ENCODE data around the gene C11orf52.
"Not testable (repeated sequence)": the region's sequence is repeated elsewhere in the genome, so short reads cannot be mapped to it uniquely, and the experiment has no call there.

The C11orf52 gene

DNA sequence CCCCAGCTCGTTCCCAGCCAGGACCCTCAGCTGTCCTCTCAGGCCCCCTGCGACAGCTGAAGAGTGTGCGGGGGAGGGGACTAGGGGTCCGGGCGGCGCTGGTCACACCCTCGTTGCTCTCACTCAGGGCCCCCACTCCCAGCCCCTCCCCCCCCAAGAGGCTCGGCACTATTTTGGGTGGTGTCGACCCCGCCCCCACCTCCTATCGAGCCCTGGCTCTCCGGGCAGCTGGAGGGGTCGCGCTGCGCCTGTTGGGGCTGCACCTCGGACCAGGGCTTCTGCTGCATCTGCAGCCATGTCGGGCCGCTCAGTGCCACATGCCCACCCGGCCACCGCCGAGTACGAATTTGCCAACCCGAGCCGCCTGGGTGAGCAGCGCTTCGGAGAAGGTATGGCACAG lies 6.2 kb upstream of the C11orf52 start, which contains the start of gene HSPB2:
Gene HSPB2, plus strand, starts transcription at position 200 of the 400 bp plus-strand sequence. Its CDS starts 96 bp downstream, at position 296.
- FAIRE-seq = peak; percentile 44
- no peak for DNase-seq (ENCODE audit: low spot score)

DNA sequence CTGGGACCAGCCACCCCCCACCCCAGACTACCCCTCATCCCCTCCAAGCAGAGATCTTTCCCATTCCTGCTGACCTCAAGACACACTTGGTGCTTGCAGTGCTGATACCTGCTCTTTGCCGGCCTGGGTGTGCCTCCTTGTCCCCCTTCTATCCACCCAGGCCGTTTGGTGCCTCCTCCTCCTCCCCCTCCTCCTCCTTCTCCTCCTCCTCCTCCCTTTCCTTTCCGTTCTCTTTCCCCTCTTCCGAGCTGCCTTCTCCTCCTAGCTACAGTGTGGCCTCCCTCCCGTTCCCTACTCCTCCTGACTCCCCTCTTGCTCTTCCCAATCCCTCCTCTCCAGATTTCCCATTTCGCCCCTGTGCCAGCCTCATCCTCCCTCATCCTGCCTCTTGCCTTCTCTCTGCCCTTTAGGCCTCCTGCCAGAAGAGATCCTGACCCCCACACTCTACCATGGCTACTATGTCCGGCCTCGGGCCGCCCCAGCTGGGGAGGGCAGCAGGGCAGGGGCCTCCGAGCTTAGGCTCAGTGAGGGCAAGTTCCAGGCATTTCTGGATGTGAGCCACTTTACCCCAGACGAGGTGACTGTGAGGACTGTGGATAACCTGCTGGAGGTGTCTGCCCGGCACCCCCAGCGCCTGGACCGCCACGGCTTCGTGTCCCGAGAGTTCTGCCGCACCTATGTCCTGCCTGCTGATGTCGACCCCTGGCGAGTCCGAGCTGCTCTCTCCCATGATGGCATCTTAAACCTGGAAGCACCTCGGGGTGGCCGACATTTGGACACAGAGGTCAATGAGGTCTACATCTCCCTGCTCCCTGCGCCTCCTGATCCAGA lies 5.5 kb upstream of the C11orf52 start:
- FAIRE-seq = peak; percentile 91

DNA sequence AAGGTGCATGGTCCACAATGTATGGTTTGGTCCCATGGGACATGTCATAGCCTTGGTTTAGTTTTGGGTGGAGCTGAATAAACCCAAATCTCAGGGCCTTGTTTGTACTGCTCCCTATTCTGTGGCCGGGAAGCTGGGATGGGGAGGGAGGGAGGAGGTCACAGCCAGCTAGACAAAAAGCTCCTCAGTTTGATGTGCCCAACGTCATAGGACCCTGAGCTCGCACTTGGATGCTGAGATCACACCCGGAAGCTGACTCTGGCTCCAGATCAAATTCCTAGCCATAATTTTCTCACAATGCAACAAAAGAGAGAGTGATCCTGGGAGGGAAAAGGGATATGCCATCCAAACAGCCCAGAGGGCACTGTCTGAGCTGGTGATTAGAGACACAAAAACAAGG lies 4.7 kb upstream of the C11orf52 start:
- peak; percentile 73 for DNase-seq (ENCODE audit: low spot score)
- FAIRE-seq = peak; percentile 13

More for the DNA sequence above, 5.5 kb upstream of the C11orf52 start:
- no peak for DNase-seq (ENCODE audit: low spot score)

DNA sequence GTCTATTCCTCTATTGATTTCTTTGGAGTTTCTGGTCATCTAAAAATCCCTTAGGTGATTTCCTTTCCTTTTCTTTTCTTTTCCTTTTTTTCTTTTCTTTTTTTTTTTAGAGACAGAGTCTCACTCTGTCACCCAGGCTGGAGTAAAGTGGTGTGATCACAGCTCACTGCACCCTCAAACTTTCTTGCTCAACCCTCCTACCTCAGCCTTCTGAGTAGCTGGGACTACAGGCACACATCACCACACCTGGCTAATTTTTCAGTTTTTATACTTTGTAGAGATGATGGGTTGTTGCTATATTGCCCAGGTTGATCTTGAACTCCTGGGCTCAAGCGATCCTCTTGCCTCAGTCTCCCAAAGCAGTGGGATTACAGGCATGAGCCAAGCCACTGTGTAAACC lies 1.9 kb upstream of the C11orf52 start:
- FAIRE-seq = peak; percentile 52

DNA sequence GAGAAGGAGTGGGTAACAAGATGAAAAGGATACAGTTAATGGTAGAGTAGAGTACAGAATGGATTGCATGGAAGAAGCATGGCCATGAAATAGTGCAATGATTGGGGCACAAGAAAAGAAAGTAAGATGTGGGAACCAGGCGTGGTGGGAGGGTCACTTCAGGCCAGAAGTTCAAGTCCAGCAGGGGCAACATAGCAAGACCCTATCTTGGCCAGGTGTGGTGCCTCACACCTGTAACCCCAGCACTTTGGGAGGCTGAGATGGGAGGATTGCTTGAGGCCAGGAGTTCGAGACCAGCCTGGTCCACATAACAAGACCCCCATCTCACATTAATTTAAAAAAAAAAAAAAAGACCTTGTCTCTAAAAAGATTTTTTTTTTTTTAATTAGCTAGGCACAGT lies 1.4 kb upstream of the C11orf52 start:
- DNase-seq (ENCODE audit: low spot score) (no peak), FAIRE-seq (no peak)

More for the DNA sequence above, 1.9 kb upstream of the C11orf52 start:
- DNase-seq (ENCODE audit: low spot score) = no peak

DNA sequence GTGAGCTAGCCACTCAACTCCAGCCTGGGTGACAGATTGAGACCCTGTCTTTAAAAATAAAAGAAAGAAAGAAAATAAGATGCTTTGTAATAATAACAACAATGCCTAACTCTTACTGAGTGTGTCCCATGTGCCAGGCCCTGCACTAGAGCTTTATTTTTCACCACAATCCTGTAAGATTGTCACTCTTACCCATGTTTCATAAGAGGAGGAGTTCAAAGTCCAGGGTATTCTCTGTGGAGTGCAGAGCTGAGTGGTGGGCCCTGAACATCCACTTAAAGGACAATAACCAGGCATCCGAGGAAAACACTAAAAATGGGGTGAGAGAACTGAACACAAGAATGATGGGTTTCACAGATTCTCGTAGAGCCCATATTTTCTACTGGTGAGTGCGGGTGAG lies 925 bp upstream of the C11orf52 start:
- DNase-seq (ENCODE audit: low spot score) (no peak), FAIRE-seq (no peak)

DNA sequence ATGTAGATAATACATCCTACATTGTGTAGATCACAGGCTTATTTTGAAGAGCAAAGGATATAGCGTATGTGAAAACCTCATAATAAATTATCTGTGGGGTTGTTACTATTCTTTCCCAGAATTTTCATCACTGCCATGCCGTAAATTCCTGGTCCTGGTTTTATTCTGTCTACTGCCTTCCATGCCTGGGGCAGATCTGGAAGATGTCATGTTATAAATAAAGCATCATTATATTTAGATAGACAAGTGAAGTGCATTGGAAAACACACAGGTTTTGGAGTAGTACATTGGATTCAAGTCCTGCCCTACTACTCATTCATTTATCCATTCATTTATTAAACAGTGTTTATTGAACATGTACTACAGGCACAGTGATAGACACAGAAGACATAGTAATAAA lies 2.2 kb downstream of the C11orf52 start:
- FAIRE-seq = no peak
- no peak for DNase-seq (ENCODE audit: low spot score)

DNA sequence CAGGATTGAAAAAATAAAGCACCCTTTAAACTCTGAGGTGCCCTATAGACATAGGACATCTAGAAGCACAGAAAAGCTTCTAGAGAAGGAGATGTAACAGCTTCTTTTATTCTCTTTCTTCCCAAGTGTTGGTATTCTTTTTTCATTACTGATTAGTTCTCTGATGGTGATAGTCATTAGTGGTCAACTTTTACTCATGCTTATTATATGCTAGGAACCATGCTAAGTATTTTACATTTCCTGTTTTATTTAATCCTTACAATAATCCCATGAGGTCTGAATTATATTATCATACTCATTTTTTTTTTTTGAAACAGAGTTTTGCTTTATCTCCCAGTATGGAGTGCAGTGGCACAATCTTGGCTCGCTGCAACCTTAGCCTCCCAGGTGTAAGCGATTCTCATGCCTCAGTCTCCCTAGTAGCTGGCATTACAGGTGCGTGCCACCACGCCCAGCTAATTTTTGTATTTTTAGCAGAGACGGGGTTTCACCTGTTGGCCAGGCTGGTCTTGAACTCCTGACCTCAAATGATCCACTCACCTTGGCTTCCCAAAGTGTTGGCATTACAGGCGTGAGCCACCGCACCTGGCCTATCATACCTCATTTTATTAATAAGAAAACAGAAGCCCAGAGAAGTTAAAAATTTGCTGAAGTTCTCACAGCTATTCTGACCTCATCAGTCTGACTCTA lies 3.0 kb downstream of the C11orf52 start:
- no peak for DNase-seq (ENCODE audit: low spot score)
- FAIRE-seq = no peak

DNA sequence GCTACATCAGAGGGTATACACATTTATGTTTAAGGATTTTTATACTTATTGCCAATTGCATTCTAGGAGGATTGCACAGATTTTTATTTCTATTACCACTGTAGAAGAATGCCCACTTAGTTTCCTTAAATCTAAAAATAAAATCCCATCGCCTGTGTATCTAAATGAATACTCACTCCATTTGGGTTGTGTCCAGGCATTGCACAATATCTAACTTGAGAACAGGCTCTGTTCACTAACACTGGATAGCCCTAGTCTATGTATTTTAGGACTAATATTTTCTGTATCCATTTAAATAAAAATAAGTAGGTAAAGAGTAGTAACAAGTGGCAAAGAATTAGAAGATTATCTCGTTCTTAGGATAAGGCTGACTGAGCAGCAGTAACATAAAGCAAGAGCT lies 4.1 kb downstream of the C11orf52 start:
- DNase-seq (ENCODE audit: low spot score) = no peak
- no peak for FAIRE-seq

DNA sequence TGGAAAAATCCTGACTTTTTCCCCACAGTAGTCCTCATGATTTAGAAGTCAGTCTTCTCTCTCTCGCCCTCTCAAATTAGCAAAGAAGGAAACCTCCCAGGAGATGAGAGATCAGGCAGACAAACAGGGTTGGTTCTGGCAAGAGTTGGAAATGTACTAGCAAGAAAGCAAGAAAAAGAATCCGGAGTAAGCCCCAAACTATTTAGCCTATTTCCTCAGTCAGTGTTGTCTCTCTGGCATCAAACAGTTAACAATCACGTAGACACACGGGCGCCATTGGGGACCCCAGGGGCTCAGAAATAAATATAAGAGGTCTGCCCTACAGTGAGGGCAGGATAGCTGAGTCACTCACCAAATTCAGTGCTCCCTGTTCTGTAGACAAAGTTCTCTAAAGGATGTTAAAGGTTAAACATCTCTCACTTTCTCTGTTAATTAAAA lies 4.7 kb downstream of the C11orf52 start:
- DNase-seq (ENCODE audit: low spot score) = no peak
- no peak for FAIRE-seq

DNA sequence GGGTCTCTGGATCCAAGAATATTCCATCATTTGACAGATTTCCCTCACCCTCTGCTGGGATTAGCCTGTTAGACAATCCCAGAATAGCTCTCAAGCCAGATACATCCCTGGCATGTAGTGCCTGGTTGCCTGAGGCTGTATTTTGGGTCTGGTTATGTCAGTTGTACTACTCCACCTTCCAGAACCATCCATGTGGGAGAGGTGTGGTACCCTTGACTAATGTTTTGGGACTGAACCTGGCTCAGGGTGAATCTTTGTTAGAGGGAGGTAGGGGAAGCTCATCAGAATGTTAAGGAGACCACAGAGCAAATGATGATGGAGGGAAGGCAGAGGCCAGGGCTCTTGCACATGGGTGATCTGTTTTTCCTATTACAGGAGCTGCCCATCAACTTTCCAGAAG lies 5.2 kb downstream of the C11orf52 start:
- FAIRE-seq (no peak), DNase-seq (ENCODE audit: low spot score) (no peak)

DNA sequence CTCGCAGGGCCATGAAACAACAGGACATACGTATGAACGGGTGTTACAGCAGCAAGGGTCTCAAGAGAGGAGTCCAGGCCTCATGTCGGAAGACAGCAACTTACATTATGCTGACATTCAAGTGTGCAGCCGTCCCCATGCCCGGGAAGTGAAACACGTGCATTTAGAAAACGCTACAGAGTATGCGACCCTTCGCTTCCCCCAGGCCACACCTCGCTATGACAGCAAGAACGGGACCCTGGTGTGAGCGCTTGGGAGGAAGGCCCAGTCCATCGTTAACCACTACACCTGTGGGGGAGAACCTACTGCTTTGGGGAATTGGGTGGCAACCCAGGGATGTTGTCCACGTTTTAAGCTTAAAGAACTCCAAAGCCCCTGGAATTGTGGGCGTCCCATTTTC lies 7.2 kb downstream of the C11orf52 start:
- FAIRE-seq = no peak

DNA sequence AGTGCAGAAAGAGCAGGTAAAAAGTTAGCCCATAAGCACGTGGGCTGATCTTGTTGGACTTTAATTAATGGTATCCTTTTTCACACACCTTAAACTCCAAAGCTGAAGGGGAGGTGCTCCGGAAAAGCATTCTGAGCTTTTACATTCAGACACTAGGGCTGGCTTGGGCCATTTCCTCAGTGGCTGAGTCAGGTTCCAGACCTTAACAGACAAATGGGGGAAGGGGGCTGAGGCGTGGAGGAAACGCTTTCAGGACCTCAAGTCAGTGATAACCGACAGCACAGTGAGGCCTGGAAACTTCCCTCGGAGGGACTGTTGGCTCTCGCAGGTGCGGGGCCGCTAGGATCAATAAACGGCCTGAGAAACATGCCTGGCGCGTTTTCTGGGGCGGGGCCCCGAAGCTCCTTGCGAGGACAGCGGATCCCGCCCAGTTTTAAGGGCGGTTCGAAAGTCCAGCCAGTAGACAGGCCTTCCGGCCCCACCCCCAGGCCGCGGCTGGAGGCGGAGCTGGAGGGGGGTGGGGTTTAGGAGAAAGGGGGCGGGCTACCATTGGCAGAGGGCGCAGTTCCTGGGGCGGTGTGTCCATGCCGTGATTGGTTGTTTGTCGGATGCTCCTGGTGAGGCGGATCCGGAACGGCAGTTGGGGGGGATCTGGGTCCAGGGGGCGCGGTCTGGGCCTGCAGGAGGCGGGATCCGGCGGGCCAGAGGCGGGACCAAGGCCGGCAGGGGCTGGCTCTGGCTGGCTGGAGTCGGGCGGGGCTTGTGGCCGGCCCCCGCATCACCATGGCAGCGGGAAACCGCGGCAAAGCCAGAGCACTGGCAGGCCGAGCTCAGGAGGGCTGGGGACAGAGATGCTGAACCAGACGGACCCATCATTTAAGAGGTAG lies 8.0 kb downstream of the C11orf52 start:
- DNase-seq (ENCODE audit: low spot score) (peak; percentile 99), FAIRE-seq (peak; percentile 75)

More for the DNA sequence above, 7.2 kb downstream of the C11orf52 start:
- no peak for DNase-seq (ENCODE audit: low spot score)

DNA sequence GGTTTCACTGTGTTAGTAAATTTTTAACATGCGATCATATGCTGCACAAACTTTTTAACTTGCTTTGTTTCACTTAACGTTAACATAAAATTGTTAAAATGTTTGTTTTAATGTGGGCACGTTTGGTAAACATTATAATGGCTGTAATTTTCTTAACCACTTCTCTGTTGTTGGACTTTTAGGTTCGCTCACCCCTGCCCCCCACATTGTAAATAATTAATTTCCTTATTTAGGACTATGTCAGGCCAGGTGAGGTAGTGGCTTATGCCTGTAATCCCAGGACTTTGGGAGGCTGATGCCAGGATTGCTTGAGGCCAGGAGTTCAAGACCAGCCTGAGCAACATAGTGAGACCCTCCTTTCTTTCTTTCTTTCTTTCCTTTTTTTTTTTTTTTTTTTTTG lies 11.8 kb downstream of the C11orf52 start:
- DNase-seq (ENCODE audit: low spot score) (no peak), FAIRE-seq (no peak)

DNA sequence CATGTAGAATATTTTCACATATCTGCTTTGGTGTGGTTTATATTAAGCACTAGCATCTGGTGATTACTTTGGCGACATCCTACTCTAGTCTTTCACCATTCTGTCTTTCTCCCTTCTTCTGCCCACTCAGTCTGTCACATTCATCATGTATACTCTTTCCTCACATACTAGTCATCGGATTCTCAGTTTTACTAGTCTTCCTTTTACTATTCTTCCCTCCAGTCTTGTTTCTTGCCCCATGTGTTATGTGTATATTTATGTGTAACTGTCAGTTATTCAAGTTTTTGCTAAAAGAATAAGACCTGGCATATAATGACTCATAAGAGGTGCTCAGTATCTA lies 13.9 kb downstream of the C11orf52 start:
- DNase-seq (ENCODE audit: low spot score) (no peak), FAIRE-seq (no peak)

DNA sequence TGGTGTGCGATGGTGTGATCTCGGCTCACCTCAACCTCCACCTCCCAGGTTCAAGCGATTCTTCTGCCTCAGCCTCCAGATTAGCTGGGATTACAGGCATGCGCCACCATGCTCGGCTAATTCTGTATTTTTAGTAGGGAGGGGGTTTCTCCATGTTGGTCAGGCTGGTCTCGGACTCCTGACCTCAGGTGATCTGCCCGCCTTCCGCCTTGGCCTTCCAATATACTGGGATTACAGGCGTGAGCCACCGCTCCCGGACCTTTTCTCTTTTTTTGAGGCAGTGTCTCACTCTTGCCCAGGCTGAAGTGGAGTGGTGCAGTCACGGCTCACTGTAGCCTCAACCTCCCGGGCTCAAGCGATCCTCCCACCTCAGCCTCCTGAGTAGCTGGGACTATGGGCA lies 14.5 kb downstream of the C11orf52 start:
- not testable (repeated sequence) for FAIRE-seq; DNase-seq (ENCODE audit: low spot score)

DNA sequence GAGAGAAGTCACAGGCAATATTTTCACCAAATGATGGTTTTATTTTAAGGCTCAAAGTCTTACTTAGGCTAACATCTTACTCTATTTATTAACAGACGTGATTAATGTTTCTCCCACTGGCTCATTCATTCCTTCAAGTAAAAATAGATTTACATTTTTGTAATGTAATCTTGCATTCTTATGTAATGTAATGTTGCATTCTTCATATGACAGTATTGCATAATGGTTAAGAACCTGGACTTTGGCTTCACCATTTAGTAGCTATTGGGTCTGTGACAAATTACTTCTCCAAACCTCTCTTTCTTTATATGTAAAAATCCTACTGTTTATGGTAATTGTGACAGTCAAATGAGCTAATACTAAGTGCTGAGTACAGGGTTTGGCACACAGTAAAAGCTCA lies 15.2 kb downstream of the C11orf52 start:
- no peak for FAIRE-seq

DNA sequence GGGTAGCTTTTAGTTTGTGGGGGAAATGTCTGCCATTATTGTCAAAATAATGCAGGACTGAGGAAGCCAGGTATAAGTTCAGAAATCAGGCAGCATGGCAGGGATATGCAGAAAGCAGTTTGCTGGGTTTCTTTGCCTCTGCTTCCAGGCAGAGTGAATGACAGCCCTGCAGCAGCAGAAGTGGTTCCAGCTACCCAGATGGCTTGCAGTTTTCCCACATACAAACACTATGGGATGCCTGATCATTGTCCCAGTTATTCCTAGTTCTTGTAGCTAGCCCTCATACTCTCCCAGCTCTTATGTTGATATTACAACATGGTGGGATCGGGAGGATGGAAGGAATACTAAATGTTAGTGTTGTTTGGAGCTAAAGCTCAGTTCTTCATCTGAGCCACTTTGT lies 15.6 kb downstream of the C11orf52 start:
- FAIRE-seq (no peak), DNase-seq (ENCODE audit: low spot score) (no peak)

More for the DNA sequence above, 15.2 kb downstream of the C11orf52 start:
- DNase-seq (ENCODE audit: low spot score) = no peak

DNA sequence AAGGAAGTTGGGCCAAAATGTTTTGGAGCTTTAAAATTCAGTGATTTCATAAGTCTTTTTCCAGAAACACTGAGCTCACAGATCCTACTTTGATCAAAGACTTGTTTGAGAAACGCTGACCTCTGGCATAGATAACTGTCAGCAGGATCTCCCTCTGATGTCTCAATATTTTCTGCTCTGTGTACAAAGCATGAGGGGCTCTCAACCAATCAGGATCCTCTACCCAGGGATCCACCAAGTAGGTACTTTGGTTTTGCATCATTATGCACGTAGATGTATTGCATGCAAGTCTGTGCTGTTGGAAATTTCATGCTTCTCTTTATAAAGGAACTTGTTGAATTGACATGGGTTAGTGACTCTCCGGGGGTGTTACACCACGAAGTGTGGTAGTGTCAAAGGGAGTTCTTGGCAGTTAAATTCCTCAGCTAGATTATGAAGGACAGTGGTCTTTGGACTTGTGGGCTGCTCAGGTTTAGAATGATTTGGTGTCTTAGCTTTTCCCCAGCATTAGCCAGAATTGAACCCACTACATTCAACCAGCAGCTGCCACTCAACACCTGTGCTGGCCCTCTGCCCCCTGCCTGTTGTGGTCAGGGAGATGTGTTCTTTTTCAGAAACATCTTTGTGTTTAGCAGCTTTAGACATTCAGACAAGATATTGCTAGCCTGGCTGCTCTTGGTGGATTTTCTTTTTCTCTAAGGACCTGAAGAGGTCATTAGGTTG lies 16.8 kb downstream of the C11orf52 start:
- DNase-seq (ENCODE audit: low spot score) (no peak), FAIRE-seq (no peak)

DNA sequence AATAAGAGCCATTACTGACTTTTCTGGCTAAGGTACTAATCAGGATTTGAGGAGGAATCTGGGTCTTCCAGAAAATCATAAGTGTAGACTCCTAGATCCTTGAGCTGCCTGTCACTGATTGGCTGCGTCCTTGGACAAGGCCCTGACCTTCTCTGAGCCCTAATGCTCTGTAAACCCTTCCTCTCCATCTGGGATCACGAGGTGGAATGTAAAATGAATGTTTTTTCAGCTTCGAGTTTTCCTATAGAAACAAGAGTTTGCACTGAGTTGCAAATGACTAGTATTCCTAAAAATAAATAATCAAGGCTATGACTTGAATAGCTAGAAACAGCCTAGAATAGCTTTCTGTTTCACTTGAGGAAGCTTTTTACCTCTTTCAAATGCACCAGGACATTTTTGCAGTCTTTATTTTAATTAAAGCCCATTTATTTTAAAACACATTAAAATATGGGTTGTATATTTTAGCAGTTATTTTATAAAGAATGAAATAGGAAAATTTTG lies 17.4 kb downstream of the C11orf52 start:
- FAIRE-seq = no peak

DNA sequence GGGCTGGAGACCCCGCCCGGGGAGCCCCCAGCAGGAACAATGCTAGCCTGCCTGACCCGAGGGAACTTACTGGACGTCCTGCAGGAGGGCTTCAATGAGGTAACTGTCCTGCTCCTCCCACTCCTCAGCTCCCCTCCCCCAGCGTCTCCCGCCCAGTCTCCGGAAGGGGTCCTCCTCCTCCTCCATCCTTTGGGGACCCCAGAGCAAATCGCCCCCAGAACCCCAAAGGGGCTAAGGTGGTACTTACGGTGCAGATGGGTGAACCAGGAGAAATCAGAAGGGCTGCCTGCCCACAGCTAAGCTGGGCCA lies 18.7 kb downstream of the C11orf52 start:
- DNase-seq (ENCODE audit: low spot score) = no peak
- FAIRE-seq = no peak

More for the DNA sequence above, 17.4 kb downstream of the C11orf52 start:
- DNase-seq (ENCODE audit: low spot score) = no peak
